Adrenal gland (tissue), 12 donors: Measurements from ENCODE around the gene SPATA9. TPM values are rescaled to one million over a fixed set of nuclear protein-coding genes. Genes with fewer than 3 reads are reported as not detected.

Source experiments
- DNase-seq, 7 donors: peaks; one replicate each; pipeline ENCODE4 v3.0.0-alpha.2; 2019 to 2020
- H3K27ac ChIP-seq, 5 donors: fragments of 200-600 bp; sonication (generic) in 4 of 5; 1 replicate in 3 of 5; 2 replicates in 2 of 5; pipeline versions ENCODE4 v1.5.1 to v1.8.0; 2016 to 2020; ENCODE audit warnings: mild to moderate bottlenecking in 1 of 5
- H3K27me3 ChIP-seq: fragments of 200-600 bp; 2 replicates; pipeline ENCODE4 v1.8.0; 2021
- H3K36me3 ChIP-seq, 2 donors: fragments of 200-600 bp; replicated peaks in 1 of 2; 1 replicate in 1 of 2; 2 replicates in 1 of 2; pipeline versions ENCODE4 v1.5.1 to v1.8.0; 2018 to 2022
- H3K4me1 ChIP-seq, 2 donors: fragments of 200-600 bp; replicated peaks in 1 of 2; 1 replicate in 1 of 2; 2 replicates in 1 of 2; pipeline versions ENCODE4 v1.5.1 to v1.8.0; 2018 to 2021
- H3K4me3 ChIP-seq, 4 donors: fragments of 200-600 bp; sonication (generic) in 3 of 4; one replicate each; pipeline ENCODE4 v1.5.1; 2016 to 2018
- H3K9me3 ChIP-seq, 3 donors: fragments of 200-600 bp; sonication (generic) in 1 of 3; replicated peaks in 1 of 3; 1 replicate in 2 of 3; 2 replicates in 1 of 3; pipeline versions ENCODE4 v1.5.1 to v1.8.0; 2016 to 2021
- POLR2A ChIP-seq, 2 donors: fragments of 450-650 bp; IDR thresholded peaks; one replicate each; pipeline ENCODE4 v1.6.1; 2017; ENCODE audit warnings: antibody characterized with exemption in 2 of 2, mild to moderate bottlenecking in 2 of 2, moderate library complexity in 1 of 2
- WGBS, 4 donors: extraction: QIAGEN DNeasy Blood & Tissue Kit in 2 of 4; methylation state at CpG; one replicate each; pipeline versions ENCODE4 v1.1.5 to v1.1.7; 2013 to 2017; 5-methylcytosine and 5-hydroxymethylcytosine counted together
- intact Hi-C, 2 donors: fragments of 100-400 bp; cut with DNase I; formaldehyde crosslinking; loops; one replicate each; pipeline versions ENCODE4 v1.14.1 to v1.15.0; 2022 to 2023
- polyA plus RNA-seq, 3 donors: library from polyadenylated mRNA; stranded (reverse); fragments of 200-250 nt in 2 of 3; fragments of 350-450 nt in 1 of 3; fragmentation: Illumina TruSeq in 1 of 3; extraction: RNeasy Lipid Tissue Mini Kit (QIAGEN cat#74804) in 1 of 3; gene quantifications; one replicate each; pipeline ENCODE4 v1.2.3, GENCODE V29; 2013 to 2014
- total RNA-seq, 9 donors: library from RNA; depleted of rRNA in 4 of 9; stranded (reverse); fragments of >200 nt in 4 of 9; fragments of 120-200 nt in 1 of 9; fragmentation: NEBNext Ultra II Directional in 1 of 9; extraction: Animal tissue kit (Norgen Biotek cat#: 25700) in 1 of 9; gene quantifications; one replicate each; pipeline versions ENCODE4 v1.1.0 to v1.2.4, GENCODE V29; 2013 to 2023
- TF ChIP-seq, protein P1 (sequence below), 6 experiments: fragments of 450-650 bp in 4 of 6; fragments of 200-600 bp in 2 of 6; sonication (generic) in 1 of 6; IDR thresholded peaks; 1 replicate in 5 of 6; 2 replicates in 1 of 6; pipeline versions ENCODE4 v1.5.1 to v1.8.0; 2016 to 2021; ENCODE audit warnings: antibody characterized with exemption in 6 of 6, mild to moderate bottlenecking in 2 of 6, moderate library complexity in 1 of 6
- donor health status: healthy with polysubstance abuse.
- donor health status: Bipolar disorder and iron deficiency.
- donor health status: DM: yes; HTN: yes; CAD: no.
- donor health status: DM: no; HTN: no; CAD: no.
- donor health status: DM: no; HTN: no; CAD: no.
- donor health status: DM: yes; HTN: yes; CAD: no.

Gene SPATA9
- total and polyA plus RNA-seq, 12 donors: 0.26 to 2.7 (median 0.63) TPM; not detected in 5

DNA sequence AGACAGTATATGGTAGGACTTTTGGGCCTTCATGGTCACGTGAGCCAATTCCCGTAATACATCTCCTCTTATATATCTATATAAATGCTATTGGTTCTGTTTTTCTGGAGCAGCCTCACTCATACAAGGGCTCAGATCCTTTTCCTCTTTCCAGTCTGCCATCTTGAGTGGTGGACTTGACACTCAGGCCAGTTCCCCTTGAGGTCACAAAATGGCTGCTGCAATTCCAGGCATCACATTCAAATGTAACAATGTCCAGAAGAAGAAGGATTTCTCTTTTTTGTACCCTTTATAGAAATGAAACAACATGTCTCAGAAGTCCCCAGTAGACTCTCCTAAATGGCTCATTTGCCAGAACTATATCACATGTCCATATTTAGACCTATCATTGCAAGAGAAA lies 58.4 kb downstream of the SPATA9 start:
- intact Hi-C loops: loop anchor here in 1 of 2 donors (10.0 kb wide), 1 partner anchor 710 kb away; no protein-coding TSS in a partner anchor
- peaks cover 4 to 21% of the 10 kb centered on the region in 2 donors for H3K4me1 ChIP-seq

DNA sequence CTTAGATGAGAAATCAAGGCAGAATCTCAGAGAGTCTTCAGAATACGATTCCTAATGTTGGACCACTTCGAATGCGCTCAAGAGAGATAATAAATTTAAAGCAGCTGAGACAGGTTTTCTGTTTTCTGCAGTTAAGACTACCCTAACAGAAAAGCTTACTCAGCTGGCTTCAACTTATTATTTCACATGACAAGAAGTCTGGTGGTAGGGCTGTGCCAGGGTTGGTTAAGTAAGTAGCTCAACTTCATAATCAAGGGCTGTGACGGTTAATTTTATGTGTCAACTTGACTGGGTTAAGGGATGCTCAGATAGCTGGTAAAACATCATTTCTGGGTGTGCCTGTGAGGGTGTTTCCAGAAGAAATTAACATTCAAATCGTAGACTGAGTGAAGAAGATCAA lies 59.1 kb downstream of the SPATA9 start:
- no peak for DNase-seq
- Histone ChIP-seq H3K27ac (no peak overlapping the region), H3K4me1 (peaks cover 4 to 22% of the 10 kb centered on the region in 2 donors), H3K36me3 (no peaks in the 10 kb centered on the region), H3K9me3 (no peaks in the 10 kb centered on the region), H3K4me3 (no peak overlapping the region), H3K27me3 (no peaks in the 10 kb centered on the region)
- 92 to 96% (median 95%) methylated on average over 5 of the region's 5 CpGs for WGBS, 4 donors
- intact Hi-C loops: loop anchor here in 1 of 2 donors (10.0 kb wide), 1 partner anchor 711 kb away; no protein-coding TSS in a partner anchor
- TF ChIP-seq, protein P1, sequence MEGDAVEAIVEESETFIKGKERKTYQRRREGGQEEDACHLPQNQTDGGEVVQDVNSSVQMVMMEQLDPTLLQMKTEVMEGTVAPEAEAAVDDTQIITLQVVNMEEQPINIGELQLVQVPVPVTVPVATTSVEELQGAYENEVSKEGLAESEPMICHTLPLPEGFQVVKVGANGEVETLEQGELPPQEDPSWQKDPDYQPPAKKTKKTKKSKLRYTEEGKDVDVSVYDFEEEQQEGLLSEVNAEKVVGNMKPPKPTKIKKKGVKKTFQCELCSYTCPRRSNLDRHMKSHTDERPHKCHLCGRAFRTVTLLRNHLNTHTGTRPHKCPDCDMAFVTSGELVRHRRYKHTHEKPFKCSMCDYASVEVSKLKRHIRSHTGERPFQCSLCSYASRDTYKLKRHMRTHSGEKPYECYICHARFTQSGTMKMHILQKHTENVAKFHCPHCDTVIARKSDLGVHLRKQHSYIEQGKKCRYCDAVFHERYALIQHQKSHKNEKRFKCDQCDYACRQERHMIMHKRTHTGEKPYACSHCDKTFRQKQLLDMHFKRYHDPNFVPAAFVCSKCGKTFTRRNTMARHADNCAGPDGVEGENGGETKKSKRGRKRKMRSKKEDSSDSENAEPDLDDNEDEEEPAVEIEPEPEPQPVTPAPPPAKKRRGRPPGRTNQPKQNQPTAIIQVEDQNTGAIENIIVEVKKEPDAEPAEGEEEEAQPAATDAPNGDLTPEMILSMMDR (IDR thresholded peaks at IDR 0.05): no peak
- TF ChIP-seq POLR2A (IDR thresholded peaks at IDR 0.05): no peak

More for the DNA sequence above, 58.4 kb downstream of the SPATA9 start:
- Histone ChIP-seq H3K4me3 (no peak overlapping the region), H3K27me3 (no peaks in the 10 kb centered on the region), H3K27ac (no peak overlapping the region), H3K36me3 (no peaks in the 10 kb centered on the region), H3K9me3 (no peaks in the 10 kb centered on the region)
- 97 to 100% (median 99%) methylated on average over 2 of the region's 2 CpGs for WGBS, 4 donors
- TF ChIP-seq POLR2A (IDR thresholded peaks at IDR 0.05): no peak
- DNase-seq: no peak

DNA sequence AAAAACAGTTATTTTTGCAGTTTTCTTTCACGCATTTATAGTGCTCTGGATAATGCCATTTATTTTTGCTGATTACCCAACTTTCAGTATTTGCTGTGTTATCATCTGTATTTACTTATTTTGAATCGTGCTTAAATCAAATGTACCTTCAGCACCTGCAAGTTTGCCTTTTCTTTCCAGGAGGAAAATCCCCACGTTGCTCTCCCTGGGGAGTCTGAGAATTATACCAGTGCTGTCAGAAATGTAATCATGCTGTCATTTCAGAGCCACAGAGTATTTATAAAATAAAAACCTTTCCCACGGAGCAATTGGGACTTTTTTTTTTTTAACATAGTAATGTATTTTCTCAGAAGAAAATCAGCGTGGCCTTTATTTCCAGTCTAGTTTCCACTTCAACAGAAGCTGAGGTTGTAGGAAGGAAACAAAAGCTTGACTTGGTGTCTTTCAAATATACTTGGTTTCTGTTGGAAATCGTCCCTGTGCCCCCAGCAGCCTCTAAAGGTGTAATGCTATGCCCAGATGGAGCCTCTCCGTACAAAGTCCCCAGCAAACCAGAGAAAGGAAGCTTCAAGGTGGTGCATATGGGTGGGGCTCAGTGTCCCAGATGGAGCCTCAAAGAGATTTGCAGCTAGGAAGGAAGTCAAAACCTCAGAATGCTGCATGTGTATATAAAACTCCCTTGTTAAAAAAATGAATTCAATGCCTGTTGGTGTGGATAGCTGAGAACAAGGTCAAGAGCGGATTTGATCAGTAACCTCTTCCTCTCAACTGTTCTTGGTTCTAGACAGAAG lies 60.8 kb downstream of the SPATA9 start:
- no peaks in the 10 kb centered on the region for H3K36me3 ChIP-seq
- peaks cover 4 to 22% of the 10 kb centered on the region in 2 donors for H3K4me1 ChIP-seq
- no peaks in the 10 kb centered on the region for H3K27me3 ChIP-seq
- TF ChIP-seq, protein P1 (IDR thresholded peaks at IDR 0.05): no peak
- no peak for TF ChIP-seq POLR2A (IDR thresholded peaks at IDR 0.05)
- no peak for DNase-seq
- H3K4me3 ChIP-seq: peak overlapping the region in 1 of 4 donors; percentile 91
- WGBS, 4 donors: 66 to 76% (median 74%) methylated on average over 8 of the region's 8 CpGs
- no peaks in the 10 kb centered on the region for H3K9me3 ChIP-seq
- intact Hi-C loops: loop anchor here in 1 of 2 donors (10.0 kb wide), 1 partner anchor 713 kb away; no protein-coding TSS in a partner anchor
- H3K27ac ChIP-seq: no peak overlapping the region

DNA sequence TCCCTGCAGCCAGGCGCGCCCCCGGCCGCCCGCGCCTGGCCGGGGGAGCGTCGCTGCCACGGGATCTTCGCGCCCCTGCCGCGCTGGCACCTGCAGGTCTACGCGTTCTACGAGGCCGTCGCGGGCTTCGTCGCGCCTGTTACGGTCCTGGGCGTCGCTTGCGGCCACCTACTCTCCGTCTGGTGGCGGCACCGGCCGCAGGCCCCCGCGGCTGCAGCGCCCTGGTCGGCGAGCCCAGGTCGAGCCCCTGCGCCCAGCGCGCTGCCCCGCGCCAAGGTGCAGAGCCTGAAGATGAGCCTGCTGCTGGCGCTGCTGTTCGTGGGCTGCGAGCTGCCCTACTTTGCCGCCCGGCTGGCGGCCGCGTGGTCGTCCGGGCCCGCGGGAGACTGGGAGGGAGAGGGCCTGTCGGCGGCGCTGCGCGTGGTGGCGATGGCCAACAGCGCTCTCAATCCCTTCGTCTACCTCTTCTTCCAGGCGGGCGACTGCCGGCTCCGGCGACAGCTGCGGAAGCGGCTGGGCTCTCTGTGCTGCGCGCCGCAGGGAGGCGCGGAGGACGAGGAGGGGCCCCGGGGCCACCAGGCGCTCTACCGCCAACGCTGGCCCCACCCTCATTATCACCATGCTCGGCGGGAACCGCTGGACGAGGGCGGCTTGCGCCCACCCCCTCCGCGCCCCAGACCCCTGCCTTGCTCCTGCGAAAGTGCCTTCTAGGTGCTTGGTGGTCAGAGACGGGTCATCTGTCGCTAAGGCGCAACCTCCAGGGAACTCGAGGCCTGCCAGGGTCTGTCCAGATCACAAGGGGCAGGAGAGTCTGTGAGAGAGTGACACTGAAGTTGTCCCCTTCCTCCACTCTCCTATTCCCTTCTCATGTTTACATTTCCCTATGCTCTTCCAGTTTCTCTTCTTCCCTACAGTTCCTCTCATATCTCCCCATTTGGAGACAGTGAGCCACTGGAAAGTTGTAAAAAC lies 61.6 kb downstream of the SPATA9 start:
- 4 to 30% (median 5%) methylated on average over 3 to 92 of the region's 92 CpGs for WGBS, 4 donors
- Histone ChIP-seq H3K9me3 (no peaks in the 10 kb centered on the region), H3K4me3 (peak overlapping the region in 2 of 4 donors; percentile 17 to 91), H3K27ac (peak overlapping the region in 2 of 5 donors; percentile 17 to 45), H3K4me1 (peaks cover 4 to 22% of the 10 kb centered on the region in 2 donors), H3K36me3 (no peaks in the 10 kb centered on the region), H3K27me3 (no peaks in the 10 kb centered on the region)
- DNase-seq: peak in 5 of 7 donors; percentile 18 to 37 (median 33)
- TF ChIP-seq, protein P1 (IDR thresholded peaks at IDR 0.05): no peak
- no peak for TF ChIP-seq POLR2A (IDR thresholded peaks at IDR 0.05)
- intact Hi-C loops: loop anchor here in 1 of 2 donors (10.0 kb wide), 1 partner anchor 714 kb away; no protein-coding TSS in a partner anchor
